ENCODE data around the gene PRG3. TPM values are rescaled to one million over a fixed set of nuclear protein-coding genes. Genes with fewer than 3 reads are reported as not detected.

Gene PRG3
- total and polyA plus RNA-seq, 2 of the 13 experiments (the other 11 are each of a cell fraction or from before 2014, with no cell fraction given), result not detected

DNA sequence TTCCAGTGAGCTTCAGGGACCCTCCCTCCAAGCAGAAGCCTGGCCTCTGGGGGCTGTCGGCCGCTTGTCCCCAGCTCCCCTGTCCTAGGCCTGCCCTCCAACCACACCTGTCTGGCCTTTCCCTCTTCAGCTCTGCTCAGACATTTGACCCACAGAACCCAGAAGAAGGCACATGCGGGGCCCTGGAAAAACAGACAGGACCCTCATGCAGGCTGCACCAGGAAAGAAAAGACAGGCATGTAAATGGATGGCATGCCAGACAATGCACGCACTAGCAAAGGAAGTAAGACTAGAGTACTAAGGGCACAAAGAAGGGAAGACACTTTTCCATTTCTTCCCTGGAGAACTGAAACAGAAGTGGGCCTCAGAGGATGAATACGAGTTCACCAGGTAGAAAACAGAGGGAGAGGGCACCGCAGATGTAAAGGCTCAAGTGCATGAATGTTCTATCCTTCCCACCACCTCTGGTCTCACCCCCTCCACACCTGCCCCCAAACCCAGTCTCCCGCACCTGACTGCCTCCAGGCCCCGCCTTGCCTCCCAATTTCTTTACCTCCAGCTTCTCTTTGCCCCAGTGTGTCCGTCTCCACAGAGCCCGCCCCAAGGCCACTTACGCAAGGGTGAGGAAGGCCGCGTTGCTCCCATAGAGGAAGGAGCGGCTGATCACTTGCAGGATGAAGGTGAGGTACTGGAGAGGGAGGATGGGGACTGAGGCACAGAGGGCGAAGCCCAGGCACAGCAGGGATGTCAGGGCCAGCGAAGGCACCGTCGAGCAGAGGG, 28.6 kb upstream of the PRG3 start:
- Histone ChIP-seq H3K4me1 (ENCODE audit: insufficient read depth, low read length) (no peaks in the 10 kb centered on the region), H2AFZ (ENCODE audit: low read length) (no peak overlapping the region), H3K9ac (ENCODE audit: insufficient read depth, low read depth, low read length) (no peak overlapping the region), H4K20me1 (ENCODE audit: insufficient read depth, low read length) (no peaks in the 10 kb centered on the region), H3K27me3 (ENCODE audit: control insufficient read depth in 1 of 2, insufficient read depth in 2 of 2, low read length in 2 of 2) (peaks cover 0 to 6% of the 10 kb centered on the region in 2 experiments; a peak in 2 of 5 replicates), H3K9me3 (ENCODE audit: low read length) (no peaks in the 10 kb centered on the region), H3K4me3 (replicated peaks in 1 of 3; ENCODE audit: insufficient read depth in 1 of 3, low read depth in 2 of 3, low read length in 3 of 3) (no peak overlapping the region), H3K27ac (ENCODE audit: extremely low read length, insufficient read depth, low read length) (no peak overlapping the region), H3K4me2 (ENCODE audit: low read depth, low read length) (no peak overlapping the region), H3K79me2 (ENCODE audit: insufficient read depth, low read length) (no peaks in the 10 kb centered on the region), H3K36me3 (replicated peaks in 1 of 2; ENCODE audit: control insufficient read depth in 1 of 2, insufficient read depth in 2 of 2, low read length in 2 of 2) (no peaks in the 10 kb centered on the region)
- in situ Hi-C loops (cut with HindIII; ENCODE audit: extremely low pct_ligation_motif_present, low pct_unique_long_range_greater_than_20kb), result no loop called here
- ChIA-PET CTCF (ENCODE audit: low intra/inter-chr PET ratio, low total read pairs) (no interaction called here), POLR2A (no interaction called here)
- intact Hi-C loops (cut with micrococcal nuclease; ENCODE audit: unreplicated experiment), result no loop called here
- WGBS (ENCODE audit: low lambda C conversion rate), result 44% methylated on average over 16 of the region's 18 CpGs
- DNase-seq (ENCODE audit: low spot score) (no peak), ATAC-seq (no peak; the same call in 2 of the 3 replicates), FAIRE-seq (no peak)
- no TSS peak for BruUV-seq (replicated peaks)
- TF ChIP-seq GTF3A (CRISPR knock-in tag; conservative IDR thresholded peaks at IDR 0.05), result no peak
- TF ChIP-seq ZNF263 (CRISPR knock-in tag; IDR thresholded peaks at IDR 0.05), result peak; percentile 59

DNA sequence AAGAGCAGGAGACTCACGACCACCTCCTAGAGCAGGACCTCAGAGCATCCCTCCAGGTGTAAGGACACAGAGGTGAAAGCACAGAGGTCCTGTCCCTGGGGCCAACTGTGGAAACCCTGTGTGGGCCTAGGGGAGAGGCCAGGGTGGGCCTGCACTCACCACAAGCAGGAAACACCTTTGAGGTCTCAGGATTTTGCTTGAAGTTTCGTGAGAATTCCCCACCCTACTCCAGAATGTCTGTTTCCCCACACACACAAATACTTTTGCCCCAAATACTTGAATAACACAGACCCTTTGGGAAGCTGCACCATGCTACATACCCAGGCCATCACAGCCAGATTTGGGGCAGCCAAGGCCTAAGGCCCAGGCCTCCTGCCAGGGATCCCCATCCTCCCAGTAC, 27.8 kb upstream of the PRG3 start:
- Histone ChIP-seq H4K20me1 (ENCODE audit: insufficient read depth, low read length) (no peaks in the 10 kb centered on the region), H3K4me2 (ENCODE audit: low read depth, low read length) (no peak overlapping the region), H3K4me1 (ENCODE audit: insufficient read depth, low read length) (no peaks in the 10 kb centered on the region), H2AFZ (ENCODE audit: low read length) (no peak overlapping the region), H3K9me3 (ENCODE audit: low read length) (no peaks in the 10 kb centered on the region), H3K27ac (ENCODE audit: extremely low read length, insufficient read depth, low read length) (no peak overlapping the region), H3K9ac (ENCODE audit: insufficient read depth, low read depth, low read length) (no peak overlapping the region), H3K4me3 (replicated peaks in 1 of 3; ENCODE audit: insufficient read depth in 1 of 3, low read depth in 2 of 3, low read length in 3 of 3) (no peak overlapping the region), H3K27me3 (ENCODE audit: control insufficient read depth in 1 of 2, insufficient read depth in 2 of 2, low read length in 2 of 2) (peaks cover 0 to 6% of the 10 kb centered on the region in 2 experiments; a peak in 2 of 5 replicates), H3K36me3 (replicated peaks in 1 of 2; ENCODE audit: control insufficient read depth in 1 of 2, insufficient read depth in 2 of 2, low read length in 2 of 2) (no peaks in the 10 kb centered on the region), H3K79me2 (ENCODE audit: insufficient read depth, low read length) (no peaks in the 10 kb centered on the region)
- 20% methylated on average over 1 of the region's 2 CpGs for WGBS (ENCODE audit: low lambda C conversion rate)
- DNase-seq (ENCODE audit: low spot score), result no peak
- FAIRE-seq, result no peak
- in situ Hi-C loops (cut with HindIII; ENCODE audit: extremely low pct_ligation_motif_present, low pct_unique_long_range_greater_than_20kb), result no loop called here
- TF ChIP-seq, protein P1, sequence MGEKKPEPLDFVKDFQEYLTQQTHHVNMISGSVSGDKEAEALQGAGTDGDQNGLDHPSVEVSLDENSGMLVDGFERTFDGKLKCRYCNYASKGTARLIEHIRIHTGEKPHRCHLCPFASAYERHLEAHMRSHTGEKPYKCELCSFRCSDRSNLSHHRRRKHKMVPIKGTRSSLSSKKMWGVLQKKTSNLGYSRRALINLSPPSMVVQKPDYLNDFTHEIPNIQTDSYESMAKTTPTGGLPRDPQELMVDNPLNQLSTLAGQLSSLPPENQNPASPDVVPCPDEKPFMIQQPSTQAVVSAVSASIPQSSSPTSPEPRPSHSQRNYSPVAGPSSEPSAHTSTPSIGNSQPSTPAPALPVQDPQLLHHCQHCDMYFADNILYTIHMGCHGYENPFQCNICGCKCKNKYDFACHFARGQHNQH (CRISPR knock-in tag; IDR thresholded peaks at IDR 0.05), result no peak
- TF ChIP-seq ELF1 (CRISPR knock-in tag; IDR thresholded peaks at IDR 0.05) (no peak), SETDB1 (CRISPR knock-in tag; IDR thresholded peaks at IDR 0.05; ENCODE audit: borderline replicate concordance) (no peak), ZNF567 (CRISPR knock-in tag; IDR thresholded peaks at IDR 0.05; ENCODE audit: borderline replicate concordance) (no peak), KDM5B (CRISPR knock-in tag; IDR thresholded peaks at IDR 0.05; ENCODE audit: borderline replicate concordance) (no peak)
- ChIA-PET CTCF (ENCODE audit: low intra/inter-chr PET ratio, low total read pairs) (no interaction called here), POLR2A (no interaction called here)
- BruUV-seq (replicated peaks), result no TSS peak
- ATAC-seq, result no peak
- intact Hi-C loops (cut with micrococcal nuclease; ENCODE audit: unreplicated experiment), result no loop called here

Measured in HepG2 (cell line).